ENCODE results near the gene GHRH.

Gene GHRH

DNA sequence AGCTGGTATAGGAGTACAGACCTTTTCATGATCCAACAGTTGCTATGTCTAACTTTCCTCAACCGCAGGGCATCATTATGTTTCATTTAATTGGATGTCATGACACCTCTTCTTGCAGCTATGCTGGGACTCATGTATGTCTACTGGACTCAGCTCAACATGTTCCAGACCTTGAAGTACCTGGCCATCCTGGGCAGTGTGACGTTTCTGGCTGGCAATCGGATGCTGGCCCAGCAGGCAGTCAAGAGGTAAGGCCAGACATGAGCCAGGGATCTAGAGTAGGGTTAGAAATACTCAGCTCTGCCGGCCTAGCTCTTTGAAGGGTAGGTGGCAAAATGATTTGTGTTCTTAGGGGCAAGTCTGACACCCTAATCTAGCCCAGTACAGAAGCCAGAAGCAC lies 25.2 kb downstream of the GHRH start:
- DNase-seq (ENCODE audit: low spot score): no peak

DNA sequence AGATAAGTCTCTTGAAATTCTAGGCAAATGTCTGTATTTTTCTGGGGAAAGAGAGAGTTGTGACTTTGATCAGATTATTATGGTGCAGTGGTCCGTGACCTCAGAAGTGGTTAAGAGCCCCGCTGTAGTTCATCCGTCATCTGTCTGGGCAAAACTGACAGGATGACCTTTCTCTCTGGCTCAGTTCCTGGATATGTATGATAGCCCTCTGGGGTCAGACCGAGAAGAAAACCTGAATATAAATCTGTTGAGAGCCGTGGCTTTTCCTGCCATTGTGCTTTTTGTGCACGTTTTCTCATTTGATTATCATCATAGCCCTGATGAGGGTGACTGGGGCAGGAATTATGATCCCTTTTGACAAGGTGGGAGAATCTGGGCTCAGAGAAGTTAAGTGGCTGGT lies 26.5 kb downstream of the GHRH start:
- no peak for DNase-seq (ENCODE audit: low spot score)

DNA sequence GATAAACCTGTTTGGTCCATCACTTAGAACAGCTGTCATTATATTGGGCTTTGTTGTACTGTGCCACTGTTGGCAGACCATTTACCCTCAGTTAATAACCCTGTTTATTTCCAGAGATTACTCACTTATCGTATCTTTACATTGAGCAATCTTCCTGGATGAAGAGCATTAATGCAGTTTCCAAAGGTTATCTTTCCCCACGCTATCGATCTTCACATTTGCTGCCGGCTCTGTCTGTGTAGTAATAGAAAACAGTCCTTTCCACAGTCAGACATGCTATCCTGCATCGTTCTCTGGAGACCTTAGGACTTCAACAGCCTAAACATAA lies 27.4 kb downstream of the GHRH start:
- DNase-seq (ENCODE audit: low spot score): no peak

DNA sequence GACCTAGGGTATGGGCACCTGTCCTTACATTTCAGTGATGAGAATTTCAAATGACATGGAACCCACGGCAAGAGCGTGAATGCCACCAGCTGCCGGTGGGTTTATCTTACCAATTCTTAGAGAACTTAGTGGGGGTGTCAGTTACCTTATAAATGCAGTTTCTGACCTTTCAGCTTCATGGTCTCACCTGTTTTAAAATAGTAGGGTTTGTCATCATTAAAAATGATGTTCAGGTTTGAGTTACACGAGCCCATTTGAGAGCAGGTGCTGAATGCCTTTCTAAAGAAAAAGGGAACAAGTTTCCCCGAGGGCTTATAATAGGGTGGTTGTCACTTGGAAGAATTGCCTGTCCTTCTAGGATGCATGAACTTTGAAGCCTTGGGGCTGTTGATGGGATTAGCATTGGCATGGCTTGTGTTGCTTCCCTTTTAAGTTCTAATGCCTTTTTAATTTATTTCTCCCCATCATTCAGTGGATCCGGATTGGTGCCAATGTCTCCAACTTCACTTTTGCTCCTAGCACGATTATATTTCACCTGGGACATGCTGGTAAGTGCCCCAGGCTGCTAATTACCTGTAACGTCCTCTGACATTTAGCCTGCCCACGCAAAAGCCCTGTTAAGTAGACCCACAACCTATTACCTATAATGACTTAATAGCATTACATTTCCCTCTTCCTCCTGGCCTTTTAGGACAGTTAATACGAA lies 27.9 kb downstream of the GHRH start:
- no peak for DNase-seq (ENCODE audit: low spot score)

DNA sequence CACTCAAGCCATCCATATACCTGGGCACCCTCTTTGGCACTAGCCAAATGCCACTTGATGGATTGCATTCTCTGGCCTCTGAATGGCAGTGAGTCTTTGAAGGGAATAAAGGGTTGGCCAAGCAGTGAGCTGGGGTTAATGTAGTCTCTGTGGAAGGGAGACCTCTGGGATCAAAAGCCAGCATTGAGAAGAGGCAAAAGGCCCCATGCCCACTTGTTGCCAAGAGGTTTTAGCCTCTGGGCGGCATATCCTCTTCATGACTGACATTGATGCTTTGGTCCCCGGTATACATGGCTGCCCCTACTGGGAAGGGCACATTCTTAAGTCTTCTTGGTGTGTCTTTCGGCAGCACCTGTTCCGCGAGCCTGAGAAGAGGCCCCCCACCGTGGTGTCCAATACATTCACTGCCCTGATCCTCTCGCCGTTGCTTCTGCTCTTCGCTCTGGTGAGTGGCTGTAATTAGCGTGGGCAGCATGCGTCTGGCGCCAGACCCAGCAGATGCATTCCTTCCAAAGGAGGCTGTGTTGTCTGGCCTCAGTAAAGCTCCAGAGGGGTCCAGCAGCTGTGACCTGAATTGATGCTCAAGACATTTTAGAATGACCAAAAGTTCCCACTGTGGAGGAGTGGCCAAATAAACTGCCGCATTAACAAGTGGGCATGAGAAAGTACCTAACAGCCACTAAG lies 29.5 kb downstream of the GHRH start:
- no peak for DNase-seq (ENCODE audit: low spot score)

DNA sequence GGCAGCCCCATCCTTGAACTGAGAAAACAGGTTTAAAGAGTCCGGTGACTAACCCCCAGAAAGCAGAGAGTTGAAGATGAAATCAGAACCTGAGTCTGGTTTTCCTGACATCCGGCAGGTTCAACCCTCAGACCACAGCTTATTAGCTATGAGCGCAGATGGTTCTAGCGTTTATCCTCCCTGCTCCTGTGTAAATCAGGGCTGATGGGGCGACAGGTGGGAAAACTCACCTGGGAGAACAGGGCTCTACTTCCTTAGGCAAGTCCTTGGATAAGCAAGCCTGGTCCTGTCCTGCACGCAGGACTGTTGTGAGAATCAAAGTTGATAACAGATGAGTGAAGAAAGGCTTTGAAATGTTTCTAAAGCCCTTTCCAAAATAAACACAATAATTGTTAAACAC lies 31.4 kb downstream of the GHRH start:
- no peak for DNase-seq (ENCODE audit: low spot score)

DNA sequence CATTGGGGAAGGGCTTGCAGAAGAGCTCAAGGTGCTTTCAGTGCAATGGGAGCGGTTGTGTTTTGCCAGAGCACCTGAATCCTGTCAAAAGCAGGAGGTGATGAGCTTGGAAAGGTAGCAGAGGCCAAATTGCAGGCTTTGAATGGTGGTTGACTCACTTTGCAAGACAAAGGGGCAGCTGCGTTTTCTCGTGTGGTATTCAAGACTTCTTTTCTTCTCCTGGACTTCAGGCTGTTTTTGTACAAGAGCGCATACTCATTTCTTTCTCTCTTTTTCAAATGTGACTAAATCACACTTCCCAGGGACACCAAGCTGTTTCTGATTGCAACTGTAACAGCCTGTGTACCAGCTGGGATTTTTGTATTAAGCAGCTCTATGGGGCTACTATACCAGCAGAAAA lies 32.3 kb downstream of the GHRH start:
- DNase-seq (ENCODE audit: low spot score): no peak

DNA sequence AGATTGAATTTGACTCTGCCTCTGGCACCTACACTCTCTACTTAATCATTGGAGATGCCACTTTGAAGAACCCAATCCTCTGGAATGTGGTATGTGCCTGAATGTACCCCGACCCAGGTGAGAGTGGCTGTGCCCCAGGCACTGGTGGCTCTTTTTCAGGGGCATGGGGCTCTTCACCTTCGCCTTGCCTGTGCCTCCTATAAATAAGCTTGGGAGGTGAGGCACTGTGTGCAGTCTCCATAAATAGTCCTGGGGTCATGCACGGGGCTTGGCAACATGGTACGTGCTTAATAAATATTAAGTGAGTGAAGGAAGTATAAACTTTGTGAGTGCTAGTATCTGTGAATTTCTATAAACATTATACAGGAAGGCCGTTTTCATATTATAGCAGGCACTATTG lies 33.0 kb downstream of the GHRH start:
- no peak for DNase-seq (ENCODE audit: low spot score)

DNA sequence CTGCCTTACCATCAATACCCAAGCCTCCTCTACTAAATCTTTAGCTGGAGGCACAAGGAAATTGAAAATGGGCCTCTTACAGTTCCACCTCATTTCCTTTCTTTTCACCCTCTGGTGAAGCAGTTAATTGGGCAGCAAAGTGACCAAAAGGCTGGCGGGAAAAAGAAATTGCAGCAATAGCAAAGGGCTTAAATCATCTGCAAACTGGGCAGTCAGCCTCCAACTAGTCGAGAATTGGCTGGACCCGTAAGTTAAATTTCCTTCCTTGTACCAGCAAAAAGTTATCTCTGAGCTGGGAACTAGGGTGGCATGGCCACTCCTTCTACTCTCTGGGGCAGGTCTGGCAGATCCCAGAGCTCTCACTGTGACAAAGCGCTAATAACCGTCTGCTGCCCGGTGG lies 33.5 kb downstream of the GHRH start:
- no peak for DNase-seq (ENCODE audit: low spot score)

DNA sequence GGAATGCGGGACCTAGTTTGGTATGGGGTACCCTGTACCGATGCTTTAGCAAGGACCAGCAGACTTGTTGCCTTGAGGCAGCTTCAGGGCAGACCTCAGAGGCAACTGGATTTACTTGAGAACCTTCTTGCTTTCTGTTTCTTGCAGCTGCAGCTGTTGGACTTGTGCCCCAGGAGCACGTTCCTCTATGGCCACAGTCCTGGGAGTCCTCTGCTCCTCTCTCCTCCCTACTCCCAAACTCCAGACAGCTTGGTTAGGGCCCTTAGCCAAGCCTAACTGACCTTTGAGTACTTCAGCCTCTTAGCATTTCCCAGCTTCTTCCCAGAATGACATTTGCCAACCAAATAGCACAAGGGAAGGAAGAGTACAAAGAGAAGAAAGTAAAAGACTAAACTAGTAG lies 34.7 kb downstream of the GHRH start:
- DNase-seq (ENCODE audit: low spot score): no peak

DNA sequence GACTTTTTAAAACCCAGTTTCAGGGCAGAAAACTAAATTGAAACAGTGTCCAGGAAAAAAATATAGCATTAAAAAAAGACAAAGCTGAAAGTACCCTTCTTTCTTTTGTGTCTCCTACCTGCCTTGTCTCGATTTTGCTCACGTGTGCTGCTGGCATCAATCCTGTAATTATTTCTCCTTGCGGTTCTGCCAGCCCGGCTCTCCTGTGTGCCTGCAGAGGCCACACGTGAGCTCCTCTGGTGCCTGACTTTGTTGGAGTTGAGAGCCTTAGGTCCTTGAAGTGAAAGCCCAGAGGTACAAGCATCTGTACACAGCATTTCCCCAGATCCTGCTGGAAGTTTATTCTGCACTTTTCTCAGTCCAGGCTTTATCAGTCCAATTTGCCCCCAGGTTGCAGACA lies 36.5 kb downstream of the GHRH start:
- no peak for DNase-seq (ENCODE audit: low spot score)

DNA sequence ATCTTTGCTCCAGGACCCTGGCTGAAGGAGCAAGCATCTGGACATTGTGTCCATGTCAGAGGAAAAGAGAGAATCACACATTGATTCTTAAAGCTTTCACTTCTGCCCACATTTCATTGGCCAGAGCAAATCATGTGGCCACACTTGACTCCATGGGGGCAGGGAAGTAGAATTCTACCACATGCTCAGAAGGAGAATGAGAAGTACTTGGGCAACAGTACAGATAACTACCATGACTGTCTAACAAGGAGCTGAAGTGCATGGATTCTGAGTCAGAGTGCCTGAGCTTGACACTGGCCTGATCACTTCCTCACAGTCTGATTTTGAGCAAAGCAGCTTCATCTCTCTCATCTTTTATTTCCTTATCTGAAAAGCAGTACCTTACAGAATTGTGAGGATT lies 38.6 kb downstream of the GHRH start:
- DNase-seq (ENCODE audit: low spot score): peak; percentile 0

DNA sequence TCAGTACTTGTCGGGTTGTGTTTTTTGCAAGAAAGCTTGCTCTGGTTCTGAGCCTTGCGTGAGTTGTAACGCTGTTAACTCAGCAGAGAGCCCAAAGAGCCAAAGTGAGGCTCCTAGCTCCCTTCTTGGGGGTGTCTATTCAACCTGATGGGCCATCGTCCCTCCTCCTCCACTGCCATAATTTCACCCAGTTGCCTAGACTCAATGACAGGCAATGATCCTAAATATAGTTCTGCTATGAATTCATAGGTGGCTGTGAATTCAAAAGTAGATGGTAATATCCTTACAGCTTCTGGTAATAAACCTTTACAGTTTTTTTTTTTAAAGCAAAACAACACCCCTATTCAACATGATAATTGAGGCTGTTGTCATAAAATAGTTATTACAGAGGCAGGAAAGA lies 39.5 kb downstream of the GHRH start:
- DNase-seq (ENCODE audit: low spot score): no peak

DNA sequence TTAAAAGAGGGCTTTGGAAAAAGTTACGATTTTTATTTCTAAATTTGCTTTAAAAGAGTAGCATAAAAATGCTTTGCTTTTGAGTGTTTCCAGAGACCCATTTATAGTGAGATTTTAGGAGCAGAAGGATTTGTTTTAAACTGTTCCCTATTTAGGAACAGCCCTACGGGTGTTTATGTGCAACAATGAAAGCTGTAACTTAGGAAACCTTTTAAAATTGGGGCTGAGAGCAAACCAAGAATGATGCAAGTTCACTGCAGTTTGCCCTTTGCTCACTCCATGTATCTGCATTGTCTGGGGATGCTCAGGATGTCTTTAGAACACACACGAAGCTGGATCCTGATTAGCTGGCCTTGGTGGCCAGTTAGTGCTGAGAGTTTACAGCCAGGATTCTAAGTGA lies 40.9 kb downstream of the GHRH start:
- no peak for DNase-seq (ENCODE audit: low spot score)

DNA sequence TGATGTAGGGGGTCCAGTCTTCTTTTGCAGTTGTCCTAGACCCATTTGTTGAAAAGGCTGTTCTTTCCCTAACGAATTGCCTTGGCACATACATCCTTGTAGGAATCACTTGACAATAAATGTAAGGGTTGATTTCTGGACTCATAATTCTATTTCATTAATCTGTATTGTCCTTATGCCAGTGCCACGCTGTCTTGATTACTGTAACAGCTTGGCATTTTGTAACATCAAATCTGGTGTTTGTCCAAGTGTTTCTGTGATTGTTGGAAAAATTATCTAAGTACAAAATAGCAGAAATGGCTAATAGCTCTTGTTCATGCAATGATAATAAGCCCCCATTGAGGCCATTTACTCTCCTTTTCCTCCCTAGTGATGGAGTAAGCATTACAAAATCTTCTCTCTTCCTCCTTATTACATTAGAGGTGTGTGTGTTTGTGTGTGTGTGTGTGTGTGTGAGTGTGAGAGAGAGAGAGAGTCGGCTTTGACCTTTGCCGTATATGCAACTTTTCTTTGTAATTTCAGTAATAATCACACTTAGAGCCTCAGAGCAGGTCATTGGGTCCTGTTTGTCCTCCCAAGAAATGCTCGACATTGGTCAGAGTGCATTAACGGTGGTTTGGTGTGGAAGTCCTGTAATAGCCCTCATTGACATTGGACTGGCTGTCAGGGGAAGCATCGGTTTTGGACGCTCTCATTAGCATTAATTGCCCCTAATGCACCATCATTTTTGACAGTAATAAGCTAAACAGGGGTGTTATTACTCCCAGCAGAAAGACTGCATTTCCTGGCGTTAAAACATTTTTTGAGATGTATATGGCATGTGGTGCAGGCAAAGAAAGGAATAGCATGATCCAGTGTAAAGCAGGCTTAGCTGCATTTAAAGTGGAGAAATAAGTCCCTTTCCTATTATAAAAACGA lies 41.6 kb downstream of the GHRH start:
- DNase-seq (ENCODE audit: low spot score): no peak

DNA sequence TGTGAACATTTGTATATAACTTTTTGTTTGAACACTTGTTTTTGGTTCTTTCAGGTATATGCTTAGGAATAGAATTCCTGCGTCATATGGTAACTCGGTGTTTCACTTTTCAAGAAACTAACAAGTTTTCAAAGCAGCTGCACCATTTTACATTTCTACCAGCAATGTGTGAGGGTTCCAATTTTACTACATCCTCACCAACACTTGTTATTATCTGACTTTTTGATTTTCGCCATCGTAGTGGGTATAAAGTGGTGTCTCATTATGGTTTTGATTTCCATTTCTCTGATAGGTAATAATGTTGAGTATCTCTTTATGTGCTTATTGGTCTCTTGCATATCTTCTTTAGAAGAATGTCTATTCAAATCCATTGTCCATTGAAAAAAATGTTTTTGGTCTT lies 42.6 kb downstream of the GHRH start:
- no peak for DNase-seq (ENCODE audit: low spot score)

DNA sequence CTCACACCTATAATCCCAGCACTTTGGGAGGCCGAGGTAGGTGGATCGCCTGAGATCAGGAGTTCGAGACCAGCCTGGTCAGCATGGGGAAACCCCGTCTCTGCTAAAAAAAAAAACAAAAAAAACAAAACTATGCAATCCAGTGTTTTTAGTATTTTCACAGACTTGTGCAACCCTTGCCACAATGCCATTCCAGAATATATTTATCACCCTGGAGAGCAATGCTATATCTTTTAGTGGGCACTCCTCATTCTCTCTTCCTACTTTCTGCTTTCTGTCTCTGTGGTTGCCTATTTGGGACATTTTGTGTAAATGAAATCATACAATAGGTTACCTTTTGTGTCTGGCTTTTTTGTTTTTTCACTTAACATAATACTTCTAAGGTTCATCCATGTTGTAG lies 43.2 kb downstream of the GHRH start:
- DNase-seq (ENCODE audit: low spot score): no peak

DNA sequence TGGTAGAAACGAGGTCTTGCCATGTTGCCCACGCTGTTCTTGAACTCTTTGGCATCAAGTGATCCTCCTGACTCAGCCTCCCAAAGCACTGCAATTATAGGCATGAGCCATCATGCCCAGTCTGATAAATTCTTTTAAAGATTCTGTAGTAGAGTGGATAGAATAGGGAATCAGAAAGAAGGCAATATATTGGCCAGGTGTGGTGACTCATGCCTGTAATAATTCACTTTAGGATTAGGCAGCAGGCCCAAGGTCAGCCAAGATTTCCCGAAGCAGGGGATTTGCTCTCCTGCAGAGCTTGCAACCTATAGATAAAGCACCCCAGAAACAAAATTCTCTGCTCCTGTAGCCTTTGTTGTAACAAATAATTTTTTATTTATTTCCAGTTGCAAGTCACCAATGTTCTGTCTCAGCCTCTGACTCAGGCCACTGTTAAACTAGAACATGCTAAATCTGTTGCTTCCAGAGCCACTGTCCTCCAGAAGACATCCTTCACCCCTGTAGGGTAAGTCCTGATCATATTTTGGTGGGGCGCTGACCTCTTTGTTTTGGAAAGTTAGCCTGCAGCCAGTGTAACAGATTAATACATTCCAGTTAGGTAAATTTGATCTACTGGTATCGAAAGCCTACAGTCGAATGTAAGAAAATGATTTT lies 51.8 kb downstream of the GHRH start:
- DNase-seq (ENCODE audit: low spot score): no peak

DNA sequence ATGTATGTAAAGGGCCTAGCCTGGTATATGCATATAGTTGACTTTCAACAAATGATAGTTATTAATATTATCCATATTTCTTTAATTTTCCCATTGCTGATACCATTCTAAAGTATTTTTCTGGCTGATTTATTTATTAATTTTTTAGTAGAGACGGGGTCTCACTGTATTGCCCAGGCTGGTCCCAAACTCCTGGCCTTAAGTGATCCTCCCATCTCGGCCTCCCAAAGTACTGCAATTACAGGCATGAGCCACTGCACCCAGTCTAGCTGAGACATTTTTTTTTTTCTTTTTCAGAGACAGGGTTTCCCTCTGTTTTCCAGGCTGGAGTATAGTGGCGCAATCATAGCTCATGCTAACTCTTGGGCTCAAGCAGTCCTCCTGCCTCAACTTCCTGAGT lies 52.4 kb downstream of the GHRH start:
- DNase-seq (ENCODE audit: low spot score): no peak

DNA sequence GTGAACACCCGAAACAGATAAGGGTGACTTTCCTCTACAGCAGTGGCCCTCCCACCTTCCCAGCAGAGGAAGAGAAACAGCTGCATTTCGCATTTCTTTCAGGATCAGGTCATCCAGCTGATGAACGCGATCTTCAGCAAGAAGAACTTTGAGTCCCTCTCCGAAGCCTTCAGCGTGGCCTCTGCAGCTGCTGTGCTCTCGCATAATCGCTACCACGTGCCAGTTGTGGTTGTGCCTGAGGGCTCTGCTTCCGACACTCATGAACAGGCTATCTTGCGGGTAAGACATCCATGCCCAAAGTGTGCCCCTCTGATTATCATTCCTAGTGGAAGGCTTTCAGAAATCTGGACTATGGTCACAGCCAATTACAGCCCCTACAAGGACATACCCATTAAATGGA lies 54.4 kb downstream of the GHRH start:
- no peak for DNase-seq (ENCODE audit: low spot score)

DNA sequence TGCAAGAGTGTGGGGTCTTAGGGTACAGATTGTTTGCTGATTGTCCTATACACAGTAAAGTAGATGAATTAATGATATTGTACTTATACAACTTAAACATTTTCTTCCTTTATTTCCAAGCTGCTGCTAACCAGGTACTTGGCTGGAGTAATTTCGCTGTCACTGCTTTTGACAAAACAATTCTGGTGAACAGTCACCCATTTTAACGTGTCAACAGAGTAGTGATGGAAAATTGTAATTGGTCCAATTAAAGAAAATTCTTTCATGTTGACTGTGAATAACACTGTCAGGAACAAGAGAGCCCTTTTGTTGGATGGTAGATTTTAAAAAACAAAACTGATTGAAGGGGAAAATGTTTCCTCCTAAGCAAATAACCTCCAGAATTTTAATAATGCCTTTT lies 55.8 kb downstream of the GHRH start:
- no peak for DNase-seq (ENCODE audit: low spot score)

DNA sequence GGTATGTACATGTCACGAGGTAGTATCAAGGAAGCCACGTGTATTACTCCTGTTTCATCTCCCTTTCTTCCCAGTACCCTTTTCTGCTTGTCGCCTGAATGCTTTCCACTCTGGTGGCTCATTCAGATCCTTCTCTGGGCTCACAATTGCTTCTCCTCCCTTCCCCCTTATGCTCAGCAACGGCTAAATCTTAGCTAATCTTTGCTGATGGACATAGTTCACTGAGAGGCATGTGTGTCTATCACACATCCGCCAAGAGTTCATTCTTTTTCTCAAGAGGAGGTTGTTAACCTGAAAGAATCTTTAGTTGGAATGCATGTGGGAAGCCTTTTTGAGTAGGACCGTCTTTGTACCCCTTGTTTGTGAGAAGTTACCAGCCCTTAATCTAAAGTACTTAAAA lies 56.5 kb downstream of the GHRH start:
- no peak for DNase-seq (ENCODE audit: low spot score)

DNA sequence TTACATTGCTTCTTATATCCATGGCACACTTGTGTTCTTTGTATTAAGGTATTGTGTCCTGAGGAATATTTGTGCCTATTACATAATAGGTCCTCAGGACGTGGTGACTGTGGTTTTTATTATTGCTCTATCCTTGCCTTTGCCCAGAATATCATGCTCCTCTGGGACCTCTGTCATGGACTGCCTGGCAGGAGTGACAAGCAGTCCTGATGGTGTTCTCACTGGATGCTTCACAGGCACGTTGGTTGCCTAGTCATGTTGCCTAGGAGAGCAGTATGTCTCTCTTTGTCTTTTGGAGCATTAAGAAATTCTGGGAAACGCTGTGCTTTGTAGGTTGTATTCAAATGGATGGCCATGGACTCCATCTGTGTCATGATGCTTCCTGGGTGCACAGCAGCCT lies 57.6 kb downstream of the GHRH start:
- no peak for DNase-seq (ENCODE audit: low spot score)
